Activated CD8-positive, alpha-beta T cell treated with anti-CD3 and anti-CD28 coated beads for 36 hours (primary cell): Measurements from ENCODE around the gene DLL1. TPM values are rescaled to one million over a fixed set of nuclear protein-coding genes. Genes with fewer than 3 reads are reported as not detected.

Source experiments
- ATAC-seq: fragments of 200-7000 bp; cut with Tn5 transposase; one replicate; pipeline ENCODE4 v1.10.0; 2021; ENCODE audit warnings: mild to moderate bottlenecking, moderate library complexity
- CTCF ChIA-PET: fragments of 350-600 bp; sonication (Branson Sonifier 250); formaldehyde crosslinking; loops from one replicate; lab custom pipeline; 2021; ENCODE audit warnings: antibody characterized with exemption; lab: Charles Lee
- POLR2A ChIA-PET: fragments of 350-600 bp; sonication (Branson Sonifier 250); formaldehyde crosslinking; loops from one replicate; lab custom pipeline; 2021; ENCODE audit warnings: antibody characterized with exemption; lab: Charles Lee
- DNase-seq: peaks from one replicate; pipeline ENCODE4 v3.0.0-alpha.2; 2020
- H3K27ac Mint-ChIP-seq: one replicate; pipeline ENCODE4 v1.8.0; 2021; ENCODE audit warnings: mild to moderate bottlenecking, mixed read lengths
- H3K27me3 Mint-ChIP-seq: one replicate; pipeline ENCODE4 v1.8.0; 2021; ENCODE audit warnings: mixed read lengths
- H3K36me3 Mint-ChIP-seq: one replicate; pipeline ENCODE4 v1.8.0; 2021; ENCODE audit warnings: low read depth, mixed read lengths
- H3K4me1 Mint-ChIP-seq: one replicate; pipeline ENCODE4 v1.8.0; 2021; ENCODE audit warnings: low read depth, mixed read lengths
- H3K4me3 Mint-ChIP-seq: one replicate; pipeline ENCODE4 v1.8.0; 2021; ENCODE audit warnings: mild to moderate bottlenecking, moderate library complexity, mixed read lengths
- H3K9me3 Mint-ChIP-seq: one replicate; pipeline ENCODE4 v1.8.0; 2021; ENCODE audit warnings: mixed read lengths
- CTCF ChIP-seq: fragments of 200-600 bp; IDR thresholded peaks from one replicate; pipeline ENCODE4 v1.8.0; 2022; ENCODE audit warnings: antibody characterized with exemption, mild to moderate bottlenecking
- intact Hi-C: fragments of 100-400 bp; cut with micrococcal nuclease; formaldehyde crosslinking; loops from one replicate; pipeline ENCODE4 v1.10.0; 2022
- total RNA-seq, 2 experiments: library from RNA; stranded (reverse); gene quantifications; one replicate each; pipeline ENCODE4 v1.2.3, GENCODE V29; 2021

Gene DLL1
- total RNA-seq, 2 experiments from 2014 or later = 1.9 to 2.4 TPM

GRCh38 chr6:170258407-170258806 is 32.5 kb downstream of the DLL1 start:
- ChIA-PET POLR2A (no interaction called here), CTCF (no interaction called here)
- H3K4me1 Mint-ChIP-seq = no peaks in the 10 kb centered on the region
- DNase-seq (no peak), ATAC-seq (no peak)
- no peaks in the 10 kb centered on the region for H3K27me3 Mint-ChIP-seq
- H3K27ac Mint-ChIP-seq = no peak overlapping the region
- no peak for TF ChIP-seq CTCF
- no peak overlapping the region for H3K4me3 Mint-ChIP-seq
- no peaks in the 10 kb centered on the region for H3K9me3 Mint-ChIP-seq
- H3K36me3 Mint-ChIP-seq = no peaks in the 10 kb centered on the region
- intact Hi-C loops = no loop called here

- ATAC-seq = no peak
- POLR2A ChIA-PET = no interaction called here
These were observed 33.5 kb downstream of the DLL1 start for GRCh38 chr6:170257376-170257775.

GRCh38 chr6:170256641-170257040 is 34.2 kb downstream of the DLL1 start:
- Mint-ChIP-seq H3K4me1 (no peaks in the 10 kb centered on the region), H3K27ac (no peak overlapping the region), H3K27me3 (no peaks in the 10 kb centered on the region), H3K9me3 (no peaks in the 10 kb centered on the region), H3K4me3 (no peak overlapping the region), H3K36me3 (no peaks in the 10 kb centered on the region)
- DNase-seq (no peak), ATAC-seq (no peak)
- POLR2A ChIA-PET = no interaction called here
- intact Hi-C loops = no loop called here
- no peak for TF ChIP-seq CTCF
- CTCF ChIA-PET = no interaction called here

More at GRCh38 chr6:170257376-170257775, 33.5 kb downstream of the DLL1 start:
- Mint-ChIP-seq H3K9me3 (no peaks in the 10 kb centered on the region), H3K36me3 (no peaks in the 10 kb centered on the region), H3K27me3 (no peaks in the 10 kb centered on the region), H3K4me3 (no peak overlapping the region), H3K27ac (no peak overlapping the region), H3K4me1 (no peaks in the 10 kb centered on the region)
- DNase-seq = no peak
- TF ChIP-seq CTCF = no peak
- intact Hi-C loops = no loop called here
- CTCF ChIA-PET = no interaction called here

GRCh38 chr6:170255426-170256125 is 35.3 kb downstream of the DLL1 start:
- no peak overlapping the region for H3K27ac Mint-ChIP-seq

More at GRCh38 chr6:170255426-170256125, 35.3 kb downstream of the DLL1 start:
- ChIA-PET CTCF (no interaction called here), POLR2A (no interaction called here)
- intact Hi-C loops = no loop called here
- TF ChIP-seq CTCF = no peak
- DNase-seq (no peak), ATAC-seq (no peak)
- Mint-ChIP-seq H3K36me3 (no peaks in the 10 kb centered on the region), H3K4me1 (no peaks in the 10 kb centered on the region), H3K27me3 (no peaks in the 10 kb centered on the region), H3K9me3 (no peaks in the 10 kb centered on the region), H3K4me3 (no peak overlapping the region)
